Central memory CD8-positive, alpha-beta T cell (primary cell): Measurements from ENCODE around the gene SLC22A23.

Experiments
- ATAC-seq: fragments of 150-1000 bp; cut with Tn5 transposase; replicated peaks from 2 replicates; pipeline ENCODE4 v1.10.0; 2022; ENCODE audit warnings: mild to moderate bottlenecking, moderate FRiP score, moderate number of reproducible peaks; ENCODE audit not compliant: poor library complexity, severe bottlenecking; ENCODE audit errors: extremely low read depth
- DNase-seq, 2 donors: peaks; one replicate each; pipeline ENCODE4 v3.0.0; 2021; ENCODE audit warnings: low spot score in 2 of 2
- H3K27ac Mint-ChIP-seq: one replicate; pipeline ENCODE4 v1.8.0; 2022; ENCODE audit warnings: low read depth, mild to moderate bottlenecking, moderate library complexity, mixed read lengths
- H3K27me3 Mint-ChIP-seq: one replicate; pipeline ENCODE4 v1.8.0; 2022; ENCODE audit warnings: mixed read lengths
- H3K36me3 Mint-ChIP-seq: one replicate; pipeline ENCODE4 v1.8.0; 2022; ENCODE audit warnings: mild to moderate bottlenecking, moderate library complexity, mixed read lengths; ENCODE audit not compliant: insufficient read depth
- H3K4me1 Mint-ChIP-seq: one replicate; pipeline ENCODE4 v1.8.0; 2022; ENCODE audit warnings: mixed read lengths
- H3K4me3 Mint-ChIP-seq: one replicate; pipeline ENCODE4 v1.8.0; 2022; ENCODE audit warnings: mild to moderate bottlenecking, moderate library complexity, mixed read lengths
- H3K9me3 Mint-ChIP-seq: one replicate; pipeline ENCODE4 v1.8.0; 2022; ENCODE audit warnings: mixed read lengths

Gene SLC22A23

GRCh38 chr6:3398165-3398562 is 58.7 kb downstream of the SLC22A23 start:
- Mint-ChIP-seq H3K9me3 (no peaks in the 10 kb centered on the region), H3K36me3 (no peaks in the 10 kb centered on the region), H3K27me3 (peaks cover 23% of the 10 kb centered on the region), H3K4me3 (no peak overlapping the region), H3K27ac (no peak overlapping the region), H3K4me1 (no peaks in the 10 kb centered on the region)
- DNase-seq (no peak), ATAC-seq (no peak)

GRCh38 chr6:3397229-3398164 is 59.4 kb downstream of the SLC22A23 start:
- Mint-ChIP-seq H3K27ac (no peak overlapping the region), H3K4me1 (no peaks in the 10 kb centered on the region), H3K4me3 (no peak overlapping the region), H3K9me3 (no peaks in the 10 kb centered on the region), H3K36me3 (no peaks in the 10 kb centered on the region), H3K27me3 (peaks cover 22% of the 10 kb centered on the region)
- DNase-seq (no peak), ATAC-seq (no peak)

GRCh38 chr6:3396503-3397180 is 60.2 kb downstream of the SLC22A23 start:
- H3K36me3 Mint-ChIP-seq = no peaks in the 10 kb centered on the region
- H3K4me1 Mint-ChIP-seq = no peaks in the 10 kb centered on the region
- H3K9me3 Mint-ChIP-seq = no peaks in the 10 kb centered on the region
- H3K27ac Mint-ChIP-seq = no peak overlapping the region
- DNase-seq = no peak
- H3K4me3 Mint-ChIP-seq = no peak overlapping the region
- ATAC-seq = no peak
- peaks cover 18% of the 10 kb centered on the region for H3K27me3 Mint-ChIP-seq

- Mint-ChIP-seq H3K9me3 (no peaks in the 10 kb centered on the region), H3K27ac (no peak overlapping the region), H3K36me3 (no peaks in the 10 kb centered on the region), H3K4me3 (no peak overlapping the region), H3K4me1 (no peaks in the 10 kb centered on the region), H3K27me3 (peaks cover 13% of the 10 kb centered on the region)
- DNase-seq (no peak), ATAC-seq (no peak)
Measured at GRCh38 chr6:3394671-3395070, 62.2 kb downstream of the SLC22A23 start.

- no peaks in the 10 kb centered on the region for H3K9me3 Mint-ChIP-seq
- no peak overlapping the region for H3K27ac Mint-ChIP-seq
- H3K36me3 Mint-ChIP-seq = no peaks in the 10 kb centered on the region
- DNase-seq (no peak), ATAC-seq (no peak)
- peaks cover 13% of the 10 kb centered on the region for H3K27me3 Mint-ChIP-seq
- H3K4me1 Mint-ChIP-seq = no peaks in the 10 kb centered on the region
- no peak overlapping the region for H3K4me3 Mint-ChIP-seq
Measured at GRCh38 chr6:3393836-3394202, 63.0 kb downstream of the SLC22A23 start.

- ATAC-seq (no peak), DNase-seq (no peak)
- H3K4me1 Mint-ChIP-seq = no peaks in the 10 kb centered on the region
- no peak overlapping the region for H3K27ac Mint-ChIP-seq
- H3K4me3 Mint-ChIP-seq = no peak overlapping the region
- no peaks in the 10 kb centered on the region for H3K36me3 Mint-ChIP-seq
- no peaks in the 10 kb centered on the region for H3K9me3 Mint-ChIP-seq
- peaks cover 16% of the 10 kb centered on the region for H3K27me3 Mint-ChIP-seq
Measured at GRCh38 chr6:3392930-3393835, 63.7 kb downstream of the SLC22A23 start.

- Mint-ChIP-seq H3K4me3 (no peak overlapping the region), H3K4me1 (no peaks in the 10 kb centered on the region), H3K9me3 (no peaks in the 10 kb centered on the region), H3K27me3 (peaks cover 26% of the 10 kb centered on the region), H3K27ac (no peak overlapping the region), H3K36me3 (no peaks in the 10 kb centered on the region)
- DNase-seq (no peak), ATAC-seq (no peak)
Measured at GRCh38 chr6:3391902-3392458, 64.9 kb downstream of the SLC22A23 start.

- H3K36me3 Mint-ChIP-seq = no peaks in the 10 kb centered on the region
Measured at GRCh38 chr6:3390698-3391097, 66.2 kb downstream of the SLC22A23 start.

GRCh38 chr6:3389390-3390167 is 67.3 kb downstream of the SLC22A23 start:
- ATAC-seq = no peak

More at GRCh38 chr6:3390698-3391097, 66.2 kb downstream of the SLC22A23 start:
- no peak for DNase-seq
- ATAC-seq = no peak
- no peak overlapping the region for H3K4me3 Mint-ChIP-seq
- H3K4me1 Mint-ChIP-seq = no peaks in the 10 kb centered on the region
- peaks cover 39% of the 10 kb centered on the region for H3K27me3 Mint-ChIP-seq
- no peak overlapping the region for H3K27ac Mint-ChIP-seq
- no peaks in the 10 kb centered on the region for H3K9me3 Mint-ChIP-seq

GRCh38 chr6:3388786-3389185 is 68.1 kb downstream of the SLC22A23 start:
- Mint-ChIP-seq H3K27me3 (peaks cover 44% of the 10 kb centered on the region), H3K27ac (no peak overlapping the region), H3K4me1 (no peaks in the 10 kb centered on the region), H3K36me3 (no peaks in the 10 kb centered on the region), H3K9me3 (no peaks in the 10 kb centered on the region), H3K4me3 (no peak overlapping the region)
- ATAC-seq (no peak), DNase-seq (no peak)

More at GRCh38 chr6:3389390-3390167, 67.3 kb downstream of the SLC22A23 start:
- H3K27ac Mint-ChIP-seq = no peak overlapping the region
- H3K36me3 Mint-ChIP-seq = no peaks in the 10 kb centered on the region
- H3K4me1 Mint-ChIP-seq = no peaks in the 10 kb centered on the region
- DNase-seq = no peak
- H3K4me3 Mint-ChIP-seq = no peak overlapping the region
- no peaks in the 10 kb centered on the region for H3K9me3 Mint-ChIP-seq
- peaks cover 48% of the 10 kb centered on the region for H3K27me3 Mint-ChIP-seq

GRCh38 chr6:3386374-3386857 is 70.4 kb downstream of the SLC22A23 start:
- Mint-ChIP-seq H3K27ac (no peak overlapping the region), H3K27me3 (peaks cover 65% of the 10 kb centered on the region), H3K4me3 (no peak overlapping the region), H3K4me1 (no peaks in the 10 kb centered on the region), H3K36me3 (no peaks in the 10 kb centered on the region), H3K9me3 (no peaks in the 10 kb centered on the region)
- DNase-seq (no peak), ATAC-seq (no peak)
